SU-DHL-6 (cell line): ENCODE measurements around the gene GABBR2.

Experiments
- H2AFZ ChIP-seq: fragments of 200-600 bp; sonication (generic); 2 replicates; pipeline ENCODE4 v1.6.1; 2014; ENCODE audit warnings: low read depth, mild to moderate bottlenecking, moderate library complexity, mixed read lengths, antibody characterized with exemption, low read length; ENCODE audit not compliant: severe bottlenecking
- H3F3A ChIP-seq: fragments of 200-600 bp; shearing (Covaris generic); 2 replicates; pipeline ENCODE4 v1.6.0; 2016; ENCODE audit warnings: antibody characterized with exemption, mild to moderate bottlenecking; ENCODE audit not compliant: insufficient read depth
- H3K27ac ChIP-seq: fragments of 200-600 bp; sonication (generic); 2 replicates; pipeline ENCODE4 v1.5.1; 2016; ENCODE audit warnings: low read depth, mild to moderate bottlenecking, low read length, moderate library complexity, mixed read lengths
- H3K27me3 ChIP-seq: fragments of 200-600 bp; sonication (generic), shearing (Covaris generic); 2 replicates; pipeline ENCODE4 v1.6.0; 2014; ENCODE audit warnings: mild to moderate bottlenecking, low read length
- H3K36me3 ChIP-seq: fragments of 200-600 bp; sonication (generic); 2 replicates; pipeline ENCODE4 v1.6.1; 2014; ENCODE audit warnings: mild to moderate bottlenecking, low read length, mixed read lengths
- H3K4me2 ChIP-seq: fragments of 300-600, 200-600 bp; shearing (Covaris generic), sonication (generic); 2 replicates; pipeline ENCODE4 v1.6.0; 2014; ENCODE audit warnings: low read length, low read depth, mild to moderate bottlenecking; ENCODE audit not compliant: poor library complexity, severe bottlenecking
- H3K4me3 ChIP-seq: fragments of 200-600 bp; sonication (generic); 2 replicates; pipeline ENCODE4 v1.5.1; 2014; ENCODE audit warnings: antibody characterized with exemption, low read length, mild to moderate bottlenecking, mixed read lengths; ENCODE audit not compliant: insufficient read depth, poor library complexity, severe bottlenecking
- H3K79me2 ChIP-seq: fragments of 200-600 bp; sonication (generic); 2 replicates; pipeline ENCODE4 v1.6.1; 2014; ENCODE audit warnings: mild to moderate bottlenecking, low read length, moderate library complexity; ENCODE audit not compliant: insufficient read depth
- H3K9ac ChIP-seq: fragments of 200-600 bp; sonication (generic); 2 replicates; pipeline ENCODE4 v1.7.0; 2014; ENCODE audit warnings: mild to moderate bottlenecking, low read length
- H3K9me2 ChIP-seq: fragments of 200-600 bp; sonication (generic); replicated peaks from 2 replicates; pipeline ENCODE4 v1.6.1; 2014; ENCODE audit warnings: low read length; ENCODE audit not compliant: insufficient read depth
- H3K9me3 ChIP-seq: fragments of 200-600 bp; sonication (generic); 2 replicates; pipeline ENCODE4 v1.6.1; 2014; ENCODE audit warnings: low read length, mixed read lengths; ENCODE audit not compliant: insufficient read depth
- H4K20me1 ChIP-seq: fragments of 200-600 bp; sonication (generic); 2 replicates; pipeline ENCODE4 v1.6.1; 2014; ENCODE audit warnings: low read depth, mild to moderate bottlenecking, antibody characterized with exemption, low read length, moderate library complexity, mixed read lengths
- CTCF ChIP-seq: fragments of 200-600 bp; sonication (generic); IDR thresholded peaks from one replicate; pipeline ENCODE4 v1.5.1; 2017; ENCODE audit warnings: antibody characterized with exemption, mild to moderate bottlenecking, low read length, moderate library complexity; ENCODE audit not compliant: insufficient read depth, poor library complexity, severe bottlenecking
- EZH2phosphoT487 ChIP-seq: fragments of 200-600 bp; sonication (generic), shearing (Covaris generic); conservative IDR thresholded peaks from 2 replicates; pipeline ENCODE4 v1.6.1; 2018; ENCODE audit warnings: mild to moderate bottlenecking, antibody characterized with exemption, low read length, moderate library complexity, mixed read lengths

Gene GABBR2

DNA sequence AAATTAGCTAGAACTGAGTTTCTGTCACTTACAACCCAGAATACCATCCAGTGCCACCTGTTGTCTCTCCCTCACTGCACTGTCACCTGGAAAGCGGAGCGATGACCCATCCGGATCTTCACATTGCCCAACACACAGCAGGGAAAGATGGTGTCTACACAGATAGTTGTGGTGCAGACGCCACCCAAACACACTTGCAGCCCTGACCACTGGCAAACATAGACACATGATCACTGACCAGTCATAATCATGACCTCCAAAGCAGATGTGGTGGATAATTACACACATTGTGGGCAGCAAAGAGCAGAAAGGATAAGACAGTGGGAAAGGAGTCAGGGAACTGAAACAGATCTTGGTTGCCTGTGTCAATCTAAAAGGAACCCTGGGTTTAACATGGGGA, 64.7 kb downstream of the GABBR2 start:
- H4K20me1 ChIP-seq: no peaks in the 10 kb centered on the region
- no peaks in the 10 kb centered on the region for H3K9me2 ChIP-seq
- H3K4me2 ChIP-seq: no peak overlapping the region
- H3K4me3 ChIP-seq: no peak overlapping the region
- no peaks in the 10 kb centered on the region for H3K27me3 ChIP-seq
- H3K9ac ChIP-seq: no peak overlapping the region
- no peaks in the 10 kb centered on the region for H3K79me2 ChIP-seq
- no peaks in the 10 kb centered on the region for H3F3A ChIP-seq
- H2AFZ ChIP-seq: no peak overlapping the region
- H3K36me3 ChIP-seq: no peaks in the 10 kb centered on the region
- no peak overlapping the region for H3K27ac ChIP-seq
- H3K9me3 ChIP-seq: no peaks in the 10 kb centered on the region
- no peak for TF ChIP-seq CTCF
- no peak for TF ChIP-seq EZH2phosphoT487

GRCh38 chr9:98642661-98643312, 65.9 kb downstream of the GABBR2 start:
- Histone ChIP-seq H3K4me2 (no peak overlapping the region), H3K36me3 (no peaks in the 10 kb centered on the region), H3K9me3 (no peaks in the 10 kb centered on the region), H3K9ac (no peak overlapping the region), H2AFZ (no peak overlapping the region), H4K20me1 (no peaks in the 10 kb centered on the region), H3K4me3 (no peak overlapping the region), H3K9me2 (no peaks in the 10 kb centered on the region), H3K27me3 (no peaks in the 10 kb centered on the region), H3K79me2 (no peaks in the 10 kb centered on the region), H3K27ac (no peak overlapping the region), H3F3A (no peaks in the 10 kb centered on the region)
- no peak for TF ChIP-seq EZH2phosphoT487
- no peak for TF ChIP-seq CTCF

GRCh38 chr9:98641695-98642094, 67.0 kb downstream of the GABBR2 start:
- no peaks in the 10 kb centered on the region for H4K20me1 ChIP-seq
- H3K9me2 ChIP-seq: no peaks in the 10 kb centered on the region
- H3K79me2 ChIP-seq: no peaks in the 10 kb centered on the region
- H3K27ac ChIP-seq: no peak overlapping the region
- no peak overlapping the region for H3K4me3 ChIP-seq
- H3F3A ChIP-seq: no peaks in the 10 kb centered on the region
- H3K36me3 ChIP-seq: no peaks in the 10 kb centered on the region
- H3K27me3 ChIP-seq: no peaks in the 10 kb centered on the region
- H3K4me2 ChIP-seq: no peak overlapping the region
- H3K9me3 ChIP-seq: no peaks in the 10 kb centered on the region
- TF ChIP-seq CTCF (no peak), EZH2phosphoT487 (no peak)
- no peak overlapping the region for H3K9ac ChIP-seq
- no peak overlapping the region for H2AFZ ChIP-seq
